K562 (cell line): Measurements from ENCODE around the gene MDH2. TPM values are rescaled to one million over a fixed set of nuclear protein-coding genes. Genes with fewer than 3 reads are reported as not detected.

Source experiments
- ATAC-seq: fragments of 200-7000 bp; cut with Tn5 transposase; 3 replicates; pipeline ENCODE4 v1.9.1; 2020; ENCODE audit warnings: moderate library complexity
- BruUV-seq: library from RNA; stranded (reverse); fragments of 400-500 nt; replicated peaks from 2 replicates; lab custom pipeline; 2021; lab: Mats Ljungman, UMichigan
- CTCF ChIA-PET: fragments of 300-600 bp; formaldehyde crosslinking; extraction: SDS; loops from one replicate; lab custom pipeline; 2021; ENCODE audit warnings: low intra/inter-chr PET ratio; lab: Yijun Ruan, JAX
- POLR2A ChIA-PET: fragments of 300-600, 350-650 bp; sonication (Branson Sonifier 250); formaldehyde crosslinking; extraction: SDS; loops from one replicate; lab custom pipeline; 2021; ENCODE audit warnings: antibody characterized with exemption, inconsistent platforms; lab: Yijun Ruan, JAX
- DNase-seq, 4 experiments: peaks; one replicate each; pipeline versions ENCODE4 v3.0.0 to v3.0.0-alpha.2; 2011 to 2018; ENCODE audit warnings: low spot score in 3 of 4, mixed read lengths in 3 of 4; ENCODE audit errors: extremely low read depth in 1 of 4
- FAIRE-seq: peaks from 2 replicates; lab custom pipeline; 2011; peaks lifted over from hg19 to GRCh38; lab: Jason Lieb, UNC
- H2AFZ ChIP-seq: 2 replicates; pipeline ENCODE4 v1.6.0; 2011; ENCODE audit warnings: low read depth, low read length, control low read depth, inconsistent platforms
- H3K27ac ChIP-seq: fragments of 200-600 bp; 3 replicates; pipeline ENCODE4 v1.8.0; 2011; ENCODE audit warnings: low read depth, mild to moderate bottlenecking, control low read depth, inconsistent platforms, low read length, moderate library complexity, mixed read lengths; ENCODE audit errors: extremely low read depth
- H3K27me3 ChIP-seq, 2 experiments: fragments of 300-600 bp in 1 of 2; 2 replicates in 1 of 2; 3 replicates in 1 of 2; pipeline versions ENCODE4 v1.6.0 to v1.8.0; 2011; ENCODE audit warnings: inconsistent platforms in 2 of 2, low read length in 2 of 2, mild to moderate bottlenecking in 1 of 2, mixed read lengths in 1 of 2, moderate library complexity in 1 of 2; ENCODE audit not compliant: control insufficient read depth in 2 of 2, insufficient read depth in 2 of 2
- H3K36me3 ChIP-seq: fragments of 300-600 bp; 3 replicates; pipeline ENCODE4 v1.8.0; 2011; ENCODE audit warnings: mild to moderate bottlenecking, low read length, inconsistent platforms; ENCODE audit not compliant: control insufficient read depth, insufficient read depth
- H3K4me1 ChIP-seq, 2 experiments: fragments of 200-600 bp in 1 of 2; replicated peaks in 1 of 2; 2 replicates in 1 of 2; 3 replicates in 1 of 2; pipeline versions ENCODE4 v1.5.1 to v1.8.0; 2011; ENCODE audit warnings: inconsistent platforms in 2 of 2, low read length in 2 of 2, mild to moderate bottlenecking in 1 of 2, mixed read lengths in 1 of 2, moderate library complexity in 1 of 2; ENCODE audit not compliant: control insufficient read depth in 2 of 2, insufficient read depth in 2 of 2
- H3K4me2 ChIP-seq: 2 replicates; pipeline ENCODE4 v1.6.1; 2011; ENCODE audit warnings: low read length, control low read depth, inconsistent platforms, mixed read lengths; ENCODE audit not compliant: insufficient read depth
- H3K4me3 ChIP-seq: fragments of 200-600 bp; sonication (generic), shearing (Covaris generic); 2 replicates; pipeline ENCODE4 v1.5.1; 2016; ENCODE audit warnings: control low read depth, inconsistent platforms
- H3K79me2 ChIP-seq: fragments of 200-600 bp; 3 replicates; pipeline ENCODE4 v1.8.0; 2011; ENCODE audit warnings: low read length, inconsistent platforms; ENCODE audit not compliant: control insufficient read depth, insufficient read depth
- H3K9ac ChIP-seq, 2 experiments: 2 replicates each; pipeline versions ENCODE4 v1.6.0 to v1.6.1; 2011; ENCODE audit warnings: low read depth in 2 of 2, low read length in 2 of 2, control low read depth in 1 of 2, inconsistent platforms in 1 of 2, mild to moderate bottlenecking in 1 of 2, mixed read lengths in 1 of 2; ENCODE audit not compliant: insufficient read depth in 1 of 2
- H3K9me1 ChIP-seq: one replicate; pipeline ENCODE4 v1.6.0; 2011; ENCODE audit warnings: inconsistent platforms, mild to moderate bottlenecking, low read length, moderate library complexity; ENCODE audit not compliant: control insufficient read depth, insufficient read depth
- H3K9me3 ChIP-seq: replicated peaks from 2 replicates; pipeline ENCODE4 v1.5.1; 2011; ENCODE audit warnings: low read depth, low read length, inconsistent platforms; ENCODE audit not compliant: control insufficient read depth, insufficient read depth
- H4K20me1 ChIP-seq: replicated peaks from 2 replicates; pipeline ENCODE4 v1.6.1; 2011; ENCODE audit warnings: low read length, inconsistent platforms, mixed read lengths; ENCODE audit not compliant: control insufficient read depth, insufficient read depth
- BACH1 ChIP-seq: fragments of 200-800 bp; sonication (Bioruptor generic); IDR thresholded peaks from 2 replicates; pipeline ENCODE4 v1.6.1; 2016; ENCODE audit warnings: missing genetic modification characterization, missing compliant biosample characterization
- HDAC2 ChIP-seq: fragments of 450-650 bp; IDR thresholded peaks from 2 replicates; pipeline ENCODE4 v1.6.1; 2016; ENCODE audit warnings: mild to moderate bottlenecking
- POLR2G ChIP-seq: fragments of 200-400 bp; formaldehyde crosslinking; IDR thresholded peaks from 2 replicates; pipeline ENCODE4 v1.6.1; 2017; ENCODE audit warnings: low read depth, mild to moderate bottlenecking, antibody characterized with exemption, low read length, moderate library complexity
- SRSF7 ChIP-seq: fragments of 200-400 bp; formaldehyde crosslinking; optimal IDR thresholded peaks from 2 replicates; pipeline ENCODE3; 2017; ENCODE audit warnings: mild to moderate bottlenecking, low read depth, low read length
- ZNF830 ChIP-seq: fragments of 250-450 bp; sonication (Bioruptor Pico); IDR thresholded peaks from 2 replicates; pipeline ENCODE4 v1.5.0; 2021; ENCODE audit warnings: mild to moderate bottlenecking
- WGBS: fragments of 100-300 bp; shearing (Covaris generic); methylation state at CpG from one replicate; pipeline ENCODE4 v1.1.6; 2016; ENCODE audit warnings: low coverage, mixed read lengths; ENCODE audit not compliant: insufficient coverage; ENCODE audit errors: missing lambda C conversion rate; 5-methylcytosine and 5-hydroxymethylcytosine counted together
- in situ Hi-C: fragments of 300-500 bp; cut with MboI; formaldehyde crosslinking; loops from 4 replicates; pipeline ENCODE4 v1.15.0; 2018; ENCODE audit warnings: inconsistent platforms, mixed read lengths
- intact Hi-C: fragments of 100-400 bp; cut with micrococcal nuclease; formaldehyde crosslinking; loops from 2 replicates; pipeline ENCODE4 v1.14.2; 2022
- polyA plus RNA-seq, 8 experiments: library from polyadenylated mRNA; depleted of rRNA in 4 of 8; stranded (reverse) in 5 of 8; unstranded in 3 of 8; fragments of >200 nt; fragmentation: Nextera tagmentation in 2 of 8; fragmentation: Illumina TruSeq in 1 of 8; extraction: Ambion mirVana in 2 of 8; extraction: Trizol in 1 of 8; gene quantifications; 2 replicates each; pipeline versions ENCODE4 v1.2.1 to v1.2.3, GENCODE V29; 2011 to 2014; ENCODE audit warnings: inconsistent platforms in 1 of 8, missing spikeins in 1 of 8
- total RNA-seq, 7 experiments: library from RNA; depleted of rRNA in 6 of 7; stranded (reverse); fragments of >200 nt in 6 of 7; fragmentation: Illumina TruSeq in 2 of 7; extraction: Trizol in 2 of 7; gene quantifications; 2 replicates each; pipeline versions ENCODE4 v1.2.1 to v1.2.3, GENCODE V29; 2011 to 2021; ENCODE audit warnings: low replicate concordance in 1 of 7

MDH2 gene
- total and polyA plus RNA-seq, 9 of the 15 experiments (the other 6 are each of a cell fraction or from before 2014, with no cell fraction given) = 106 to 701 (median 242) TPM

- H3K9me3 ChIP-seq = no peaks in the 10 kb centered on the region
- POLR2A ChIA-PET = interaction anchor here (0.6 to 1.3 kb wide), 7 partner anchors 9 to 102 kb away, joined by 3 to 5 read pairs (median 3); no protein-coding TSS in a partner anchor
- no peaks in the 10 kb centered on the region for H3K79me2 ChIP-seq
- peak overlapping the region in 1 of 2 experiments; percentile 11; a peak in 2 of 4 replicates for H3K9ac ChIP-seq
- in situ Hi-C loops = no loop called here
- no peak overlapping the region for H2AFZ ChIP-seq
- TF ChIP-seq BACH1 (tag) (no peak), POLR2G (0 out of 2 replicates have a peak, but pooled peaks have one; percentile 12)
- TF ChIP-seq, all 486 proteins: peak for 1
- Histone ChIP-seq H3K4me1 (peaks cover 0 to 16% of the 10 kb centered on the region in 2 experiments; a peak in 2 of 5 replicates), H4K20me1 (peaks cover 17% of the 10 kb centered on the region), H3K27me3 (no peaks in the 10 kb centered on the region), H3K36me3 (peaks cover 77% of the 10 kb centered on the region), H3K27ac (no peak overlapping the region), H3K9me1 (no peaks in the 10 kb centered on the region), H3K4me3 (no peak overlapping the region), H3K4me2 (no peak overlapping the region)
- BruUV-seq = no TSS peak
- DNase-seq = peak in 2 of 4 experiments; percentile 25 to 34
- no peak for ATAC-seq
- intact Hi-C loops = no loop called here
- CTCF ChIA-PET = interaction anchor here (0.7 kb wide), 1 partner anchor 73 kb away, joined by 3 read pairs; no protein-coding TSS in a partner anchor
- FAIRE-seq = no peak
- WGBS = 96% methylated on average over 22 of the region's 24 CpGs
These were observed 16.5 kb downstream of the MDH2 start for GRCh38 chr7:76064208-76064970.

DNA sequence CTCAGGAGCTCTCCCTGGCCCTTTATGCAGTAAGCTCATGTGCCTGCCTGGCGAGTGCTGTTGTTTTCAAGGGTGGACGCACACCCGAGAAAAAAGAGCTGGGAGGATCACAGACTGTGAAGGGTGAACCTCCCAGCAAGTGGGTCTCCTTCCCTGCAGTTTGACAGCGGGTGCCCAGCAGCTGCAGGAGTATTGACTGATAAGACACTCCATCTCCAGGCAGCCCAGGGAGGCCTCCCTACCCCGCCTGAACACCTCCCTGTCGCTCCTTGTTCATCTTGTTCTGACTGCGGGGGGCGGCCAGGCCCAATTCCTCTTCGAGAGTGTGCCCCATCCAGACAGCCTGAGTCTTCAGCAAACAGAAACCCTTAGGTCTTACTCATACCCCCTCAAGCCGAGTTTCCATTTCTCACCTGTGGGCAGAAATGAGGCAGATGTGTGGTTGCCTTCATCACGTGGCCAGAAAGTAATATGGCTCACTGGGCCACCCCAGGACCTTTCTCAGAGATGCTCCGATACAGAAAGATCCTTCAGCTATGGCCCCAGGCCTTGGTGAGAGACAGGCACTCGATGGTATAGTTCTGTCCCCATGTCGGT, 17.2 kb downstream of the MDH2 start:
- Histone ChIP-seq H2AFZ (no peak overlapping the region), H3K27ac (no peak overlapping the region), H3K4me1 (peaks cover 0 to 16% of the 10 kb centered on the region in 2 experiments; a peak in 2 of 5 replicates), H3K4me3 (no peak overlapping the region), H3K9ac (no peak overlapping the region), H3K9me1 (no peaks in the 10 kb centered on the region), H3K36me3 (peaks cover 70% of the 10 kb centered on the region), H3K9me3 (no peaks in the 10 kb centered on the region), H3K79me2 (no peaks in the 10 kb centered on the region), H3K27me3 (no peaks in the 10 kb centered on the region), H3K4me2 (no peak overlapping the region), H4K20me1 (peaks cover 16% of the 10 kb centered on the region)
- in situ Hi-C loops (no loop called here), intact Hi-C loops (no loop called here)
- FAIRE-seq = no peak
- POLR2A ChIA-PET = interaction anchor here (0.6 to 1.0 kb wide), 6 partner anchors 8 to 197 kb away, joined by 3 to 4 read pairs (median 4); no protein-coding TSS in a partner anchor
- no peak for DNase-seq
- no peak for TF ChIP-seq HDAC2
- TF ChIP-seq ZNF830 (CRISPR knock-in tag) = no peak
- 0 out of 2 replicates have a peak, but pooled peaks have one; percentile 6 for TF ChIP-seq POLR2G
- no peak for TF ChIP-seq SRSF7
- ATAC-seq = no peak
- no TSS peak for BruUV-seq
- CTCF ChIA-PET = no interaction called here
- 94% methylated on average over 13 of the region's 14 CpGs for WGBS
